Measurements from ENCODE around the gene SHB. TPM values are rescaled to one million over a fixed set of nuclear protein-coding genes. Genes with fewer than 3 reads are reported as not detected.

SHB gene
- total and polyA plus RNA-seq, 2 of the 8 experiments (the other 6 are each of a cell fraction or from before 2014, with no cell fraction given) = 4.1 to 12.6 TPM

DNA sequence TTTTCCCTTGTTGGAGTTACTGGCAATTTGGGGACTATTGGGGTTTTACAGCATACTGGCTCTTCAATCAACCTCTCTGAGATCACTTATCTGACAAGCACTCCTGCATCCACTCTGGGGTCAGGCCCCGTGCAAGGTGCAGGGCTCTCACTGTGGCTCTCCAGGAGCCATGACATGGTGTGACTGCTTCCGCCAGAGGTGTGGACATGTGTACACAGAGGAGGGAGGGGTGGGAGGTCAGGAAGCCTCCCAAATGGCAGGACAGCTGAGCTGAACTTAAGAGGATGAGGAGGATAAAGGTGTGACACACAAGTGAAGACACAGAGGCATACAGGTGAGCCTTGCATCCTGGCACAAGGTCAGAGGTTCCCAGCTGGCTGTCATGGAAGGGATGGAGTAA lies 24.3 kb downstream of the SHB start (continued):
- TF ChIP-seq EZH2 (IDR thresholded peaks at IDR 0.05; ENCODE audit: low read depth, low read length, severe bottlenecking) = no peak
